GM19023 (cell line): ENCODE data around the gene ADAMTSL3.

Experiments used
- ATAC-seq: cut with Tn5 transposase; IDR thresholded peaks from one replicate; pipeline ENCODE4 v1.9.1; 2021; ENCODE audit warnings: mild to moderate bottlenecking, moderate library complexity; ENCODE audit not compliant: unreplicated experiment

The ADAMTSL3 gene, protein sequence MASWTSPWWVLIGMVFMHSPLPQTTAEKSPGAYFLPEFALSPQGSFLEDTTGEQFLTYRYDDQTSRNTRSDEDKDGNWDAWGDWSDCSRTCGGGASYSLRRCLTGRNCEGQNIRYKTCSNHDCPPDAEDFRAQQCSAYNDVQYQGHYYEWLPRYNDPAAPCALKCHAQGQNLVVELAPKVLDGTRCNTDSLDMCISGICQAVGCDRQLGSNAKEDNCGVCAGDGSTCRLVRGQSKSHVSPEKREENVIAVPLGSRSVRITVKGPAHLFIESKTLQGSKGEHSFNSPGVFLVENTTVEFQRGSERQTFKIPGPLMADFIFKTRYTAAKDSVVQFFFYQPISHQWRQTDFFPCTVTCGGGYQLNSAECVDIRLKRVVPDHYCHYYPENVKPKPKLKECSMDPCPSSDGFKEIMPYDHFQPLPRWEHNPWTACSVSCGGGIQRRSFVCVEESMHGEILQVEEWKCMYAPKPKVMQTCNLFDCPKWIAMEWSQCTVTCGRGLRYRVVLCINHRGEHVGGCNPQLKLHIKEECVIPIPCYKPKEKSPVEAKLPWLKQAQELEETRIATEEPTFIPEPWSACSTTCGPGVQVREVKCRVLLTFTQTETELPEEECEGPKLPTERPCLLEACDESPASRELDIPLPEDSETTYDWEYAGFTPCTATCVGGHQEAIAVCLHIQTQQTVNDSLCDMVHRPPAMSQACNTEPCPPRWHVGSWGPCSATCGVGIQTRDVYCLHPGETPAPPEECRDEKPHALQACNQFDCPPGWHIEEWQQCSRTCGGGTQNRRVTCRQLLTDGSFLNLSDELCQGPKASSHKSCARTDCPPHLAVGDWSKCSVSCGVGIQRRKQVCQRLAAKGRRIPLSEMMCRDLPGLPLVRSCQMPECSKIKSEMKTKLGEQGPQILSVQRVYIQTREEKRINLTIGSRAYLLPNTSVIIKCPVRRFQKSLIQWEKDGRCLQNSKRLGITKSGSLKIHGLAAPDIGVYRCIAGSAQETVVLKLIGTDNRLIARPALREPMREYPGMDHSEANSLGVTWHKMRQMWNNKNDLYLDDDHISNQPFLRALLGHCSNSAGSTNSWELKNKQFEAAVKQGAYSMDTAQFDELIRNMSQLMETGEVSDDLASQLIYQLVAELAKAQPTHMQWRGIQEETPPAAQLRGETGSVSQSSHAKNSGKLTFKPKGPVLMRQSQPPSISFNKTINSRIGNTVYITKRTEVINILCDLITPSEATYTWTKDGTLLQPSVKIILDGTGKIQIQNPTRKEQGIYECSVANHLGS (N-terminal part only)

GRCh38 chr15:83653639-83654378 lies at the start of gene ADAMTSL3:
Gene ADAMTSL3 (plus strand): TSS chr15:83654123. CDS start chr15:83655762, 1,639 bp downstream.
- ATAC-seq, result no peak

GRCh38 chr15:83604549-83604948 lies 49.4 kb upstream of the ADAMTSL3 start:
- ATAC-seq, result no peak

- no peak for ATAC-seq
These were observed 48.6 kb upstream of the ADAMTSL3 start for GRCh38 chr15:83605111-83605945.

DNA sequence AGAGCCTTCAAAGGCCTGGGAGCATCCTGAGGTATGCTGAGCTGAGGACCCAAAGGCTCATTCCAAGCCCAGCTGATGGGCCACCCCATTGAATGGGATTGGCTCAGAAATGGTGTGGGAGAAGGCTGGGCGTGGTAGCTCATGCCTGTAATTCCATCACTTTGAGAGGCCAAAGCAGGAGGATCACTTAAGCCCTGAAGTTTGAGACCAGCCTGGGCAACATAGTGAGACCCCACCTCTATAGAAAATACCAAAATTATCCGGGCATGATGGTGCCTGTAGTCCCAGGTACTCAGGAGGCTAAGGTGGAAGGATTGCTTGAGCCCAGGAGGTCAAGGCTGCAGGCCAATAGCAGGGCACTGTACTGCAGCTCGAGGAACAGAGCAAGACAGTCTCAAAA lies 43.8 kb upstream of the ADAMTSL3 start:
- no peak for ATAC-seq

- ATAC-seq, result no peak
These were observed 42.8 kb upstream of the ADAMTSL3 start for GRCh38 chr15:83610901-83611685.

GRCh38 chr15:83612226-83612625 lies 41.7 kb upstream of the ADAMTSL3 start:
- no peak for ATAC-seq

- no peak for ATAC-seq
These were observed 40.9 kb upstream of the ADAMTSL3 start for GRCh38 chr15:83612898-83613635.

- no peak for ATAC-seq
These were observed 40.2 kb upstream of the ADAMTSL3 start for GRCh38 chr15:83613714-83614113.

- ATAC-seq, result no peak
These were observed 37.1 kb upstream of the ADAMTSL3 start for GRCh38 chr15:83616840-83617239.

- ATAC-seq, result no peak
These were observed 27.6 kb upstream of the ADAMTSL3 start for GRCh38 chr15:83626171-83626802.

GRCh38 chr15:83631534-83631933 lies 22.4 kb upstream of the ADAMTSL3 start:
- no peak for ATAC-seq

- no peak for ATAC-seq
These were observed 10.7 kb upstream of the ADAMTSL3 start for GRCh38 chr15:83643201-83643600.

GRCh38 chr15:83644439-83644838 lies 9.5 kb upstream of the ADAMTSL3 start:
- no peak for ATAC-seq

GRCh38 chr15:83650831-83651230 lies 3.1 kb upstream of the ADAMTSL3 start:
- no peak for ATAC-seq

DNA sequence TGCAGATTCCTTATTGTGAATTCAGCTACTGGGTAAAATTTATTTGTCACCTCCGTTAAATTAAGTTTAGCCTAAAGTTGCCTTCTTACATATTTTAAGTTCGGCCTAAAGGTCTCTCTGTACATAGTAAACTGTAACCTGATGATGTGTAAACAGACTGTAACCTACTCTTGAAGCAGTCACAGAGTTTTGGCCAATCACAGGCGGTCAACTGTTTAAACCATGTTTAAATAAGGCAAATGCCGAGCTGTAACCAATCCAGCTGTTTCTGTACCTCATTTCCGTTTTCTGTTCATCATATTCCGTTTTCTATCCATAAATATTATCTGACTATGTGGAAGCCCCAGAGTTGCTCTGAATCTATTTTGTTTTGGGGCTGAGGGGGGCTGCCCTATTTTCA lies 2.4 kb upstream of the ADAMTSL3 start:
- no peak for ATAC-seq

GRCh38 chr15:83652626-83653204 lies 1.2 kb upstream of the ADAMTSL3 start:
- ATAC-seq, result no peak

DNA sequence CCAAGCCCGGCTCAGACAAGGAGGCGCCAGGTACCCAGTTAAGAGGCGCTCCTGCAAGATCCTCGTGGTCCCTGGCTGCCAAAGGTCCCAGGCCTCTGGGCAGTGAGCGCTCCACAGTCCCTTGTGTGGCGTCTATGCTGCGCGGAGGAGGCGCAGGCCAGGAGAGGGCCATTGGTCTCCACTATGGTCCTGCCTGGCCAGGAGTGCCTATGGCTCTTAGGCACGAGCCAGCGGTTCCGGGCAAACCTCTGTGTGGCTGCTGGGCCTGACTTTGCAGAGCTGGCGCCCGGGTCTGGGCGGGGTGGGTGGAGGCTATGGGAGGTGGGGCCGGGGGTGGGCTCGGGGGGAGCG lies 660 bp upstream of the ADAMTSL3 start:
- ATAC-seq, result no peak
